ENCODE measurements around the gene OGA.

DNA sequence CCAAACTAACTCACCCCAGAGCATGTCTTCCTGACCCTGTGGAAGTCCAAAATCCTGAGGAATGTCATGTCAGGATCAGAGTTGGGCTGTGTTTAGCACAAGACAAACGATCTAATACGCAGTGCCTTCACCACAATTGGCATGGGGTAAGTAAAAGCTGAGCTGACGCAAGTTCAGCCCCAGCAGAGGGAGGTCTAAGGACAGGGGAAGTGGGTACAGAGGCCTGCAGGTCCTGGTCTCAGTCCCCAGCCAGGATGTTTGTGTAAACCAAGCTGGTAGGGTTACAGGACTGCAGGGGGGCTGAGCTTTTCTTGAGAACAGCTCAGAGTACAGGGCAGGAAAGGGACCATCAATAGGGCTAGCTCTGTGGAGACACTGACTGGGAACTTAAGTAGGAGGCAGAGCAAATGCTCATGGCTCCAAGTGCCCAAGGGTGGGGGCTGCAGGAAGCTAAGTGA is 30.7 kb upstream of the OGA start:
- TF ChIP-seq, protein P1, sequence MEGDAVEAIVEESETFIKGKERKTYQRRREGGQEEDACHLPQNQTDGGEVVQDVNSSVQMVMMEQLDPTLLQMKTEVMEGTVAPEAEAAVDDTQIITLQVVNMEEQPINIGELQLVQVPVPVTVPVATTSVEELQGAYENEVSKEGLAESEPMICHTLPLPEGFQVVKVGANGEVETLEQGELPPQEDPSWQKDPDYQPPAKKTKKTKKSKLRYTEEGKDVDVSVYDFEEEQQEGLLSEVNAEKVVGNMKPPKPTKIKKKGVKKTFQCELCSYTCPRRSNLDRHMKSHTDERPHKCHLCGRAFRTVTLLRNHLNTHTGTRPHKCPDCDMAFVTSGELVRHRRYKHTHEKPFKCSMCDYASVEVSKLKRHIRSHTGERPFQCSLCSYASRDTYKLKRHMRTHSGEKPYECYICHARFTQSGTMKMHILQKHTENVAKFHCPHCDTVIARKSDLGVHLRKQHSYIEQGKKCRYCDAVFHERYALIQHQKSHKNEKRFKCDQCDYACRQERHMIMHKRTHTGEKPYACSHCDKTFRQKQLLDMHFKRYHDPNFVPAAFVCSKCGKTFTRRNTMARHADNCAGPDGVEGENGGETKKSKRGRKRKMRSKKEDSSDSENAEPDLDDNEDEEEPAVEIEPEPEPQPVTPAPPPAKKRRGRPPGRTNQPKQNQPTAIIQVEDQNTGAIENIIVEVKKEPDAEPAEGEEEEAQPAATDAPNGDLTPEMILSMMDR (IDR thresholded peaks at IDR 0.05; ENCODE audit: low read depth, low read length, poor library complexity, severe bottlenecking) = no peak
- no peak for TF ChIP-seq EZH2phosphoT487 (IDR thresholded peaks at IDR 0.05; ENCODE audit: borderline replicate concordance, low read length)

All from DOHH2 (cell line).